Measurements from ENCODE around the gene ZFPL1. TPM values are rescaled to one million over a fixed set of nuclear protein-coding genes. Genes with fewer than 3 reads are reported as not detected.

ZFPL1 gene
- total RNA-seq, 4 donors from 2014 or later, result 35.7 to 42.0 (median 40.6) TPM

- H3K36me3 ChIP-seq, result no peaks in the 10 kb centered on the region
- peaks cover 0 to 2% of the 10 kb centered on the region in 2 donors for H3K4me1 ChIP-seq
- H3K27ac ChIP-seq, result no peak overlapping the region
- no peaks in the 10 kb centered on the region for H3K27me3 ChIP-seq
- ATAC-seq, result peak in 1 of 2 donors; percentile 62
- in situ Hi-C loops (cut with MboI; ENCODE audit: low sequenced_read_pairs in 4 of 4), result no loop called here
- intact Hi-C loops (cut with DNase I; ENCODE audit: low total_unique reads), result no loop called here
- no peak overlapping the region for H3K4me3 ChIP-seq
- no peak for DNase-seq
- H3K9me3 ChIP-seq, result no peaks in the 10 kb centered on the region
- TF ChIP-seq POLR2A (IDR thresholded peaks at IDR 0.05), result no peak
- TF ChIP-seq, protein P1, sequence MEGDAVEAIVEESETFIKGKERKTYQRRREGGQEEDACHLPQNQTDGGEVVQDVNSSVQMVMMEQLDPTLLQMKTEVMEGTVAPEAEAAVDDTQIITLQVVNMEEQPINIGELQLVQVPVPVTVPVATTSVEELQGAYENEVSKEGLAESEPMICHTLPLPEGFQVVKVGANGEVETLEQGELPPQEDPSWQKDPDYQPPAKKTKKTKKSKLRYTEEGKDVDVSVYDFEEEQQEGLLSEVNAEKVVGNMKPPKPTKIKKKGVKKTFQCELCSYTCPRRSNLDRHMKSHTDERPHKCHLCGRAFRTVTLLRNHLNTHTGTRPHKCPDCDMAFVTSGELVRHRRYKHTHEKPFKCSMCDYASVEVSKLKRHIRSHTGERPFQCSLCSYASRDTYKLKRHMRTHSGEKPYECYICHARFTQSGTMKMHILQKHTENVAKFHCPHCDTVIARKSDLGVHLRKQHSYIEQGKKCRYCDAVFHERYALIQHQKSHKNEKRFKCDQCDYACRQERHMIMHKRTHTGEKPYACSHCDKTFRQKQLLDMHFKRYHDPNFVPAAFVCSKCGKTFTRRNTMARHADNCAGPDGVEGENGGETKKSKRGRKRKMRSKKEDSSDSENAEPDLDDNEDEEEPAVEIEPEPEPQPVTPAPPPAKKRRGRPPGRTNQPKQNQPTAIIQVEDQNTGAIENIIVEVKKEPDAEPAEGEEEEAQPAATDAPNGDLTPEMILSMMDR (IDR thresholded peaks at IDR 0.05 in 4 of 5, conservative IDR thresholded peaks at IDR 0.05 in 1 of 5), result peak in 4 of 5 experiments; percentile 26 to 50 (median 38)
Observed at GRCh38 chr11:65078151-65078550, 5.9 kb upstream of the ZFPL1 start.

GRCh38 chr11:65078786-65079342 is 5.2 kb upstream of the ZFPL1 start:
- Histone ChIP-seq H3K9me3 (no peaks in the 10 kb centered on the region), H3K4me3 (no peak overlapping the region), H3K27ac (no peak overlapping the region), H3K4me1 (peaks cover 6 to 8% of the 10 kb centered on the region in 2 donors), H3K27me3 (no peaks in the 10 kb centered on the region), H3K36me3 (no peaks in the 10 kb centered on the region)
- DNase-seq (no peak), ATAC-seq (no peak)
- no peak for TF ChIP-seq POLR2A (IDR thresholded peaks at IDR 0.05)
- TF ChIP-seq, protein P1 (IDR thresholded peaks at IDR 0.05 in 4 of 5, conservative IDR thresholded peaks at IDR 0.05 in 1 of 5), result no peak
- intact Hi-C loops (cut with DNase I; ENCODE audit: low total_unique reads) (no loop called here), in situ Hi-C loops (cut with MboI; ENCODE audit: low sequenced_read_pairs in 4 of 4) (no loop called here)

- H3K4me3 ChIP-seq, result peak overlapping the region; percentile 71 to 95 (median 81)
- H3K9me3 ChIP-seq, result no peaks in the 10 kb centered on the region
- DNase-seq (no peak), ATAC-seq (peak in 1 of 2 donors; percentile 1)
- peaks cover 12 to 18% of the 10 kb centered on the region in 2 donors for H3K4me1 ChIP-seq
- H3K36me3 ChIP-seq, result peaks cover 0 to 31% of the 10 kb centered on the region in 2 donors
- no peak for TF ChIP-seq POLR2A (IDR thresholded peaks at IDR 0.05)
- TF ChIP-seq, protein P1 (IDR thresholded peaks at IDR 0.05 in 4 of 5, conservative IDR thresholded peaks at IDR 0.05 in 1 of 5), result no peak
- in situ Hi-C loops (cut with MboI; ENCODE audit: low sequenced_read_pairs in 4 of 4), result no loop called here
- H3K27me3 ChIP-seq, result no peaks in the 10 kb centered on the region
- intact Hi-C loops (cut with DNase I; ENCODE audit: low total_unique reads), result loop anchor here (5.0 kb wide), 1 partner anchor 41 kb away; the partner anchor contains the start of gene SAC3D1
- peak overlapping the region; percentile 90 to 98 (median 91) for H3K27ac ChIP-seq
Observed at GRCh38 chr11:65083134-65083833, 738 bp upstream of the ZFPL1 start.

- in situ Hi-C loops (cut with MboI; ENCODE audit: low sequenced_read_pairs in 4 of 4), result no loop called here
- Histone ChIP-seq H3K27ac (peak overlapping the region; percentile 90 to 98 (median 91)), H3K4me1 (peaks cover 12 to 18% of the 10 kb centered on the region in 2 donors), H3K36me3 (peaks cover 0 to 40% of the 10 kb centered on the region in 2 donors), H3K27me3 (no peaks in the 10 kb centered on the region), H3K9me3 (no peaks in the 10 kb centered on the region), H3K4me3 (peak overlapping the region; percentile 71 to 95 (median 81))
- intact Hi-C loops (cut with DNase I; ENCODE audit: low total_unique reads), result loop anchor here (1.0 to 5.0 kb wide), 7 partner anchors 12 to 1261 kb away; partner anchors contain the start of genes BRMS1, FAU, MRPL49 and SAC3D1
- no peak for TF ChIP-seq POLR2A (IDR thresholded peaks at IDR 0.05)
- TF ChIP-seq, protein P1 (IDR thresholded peaks at IDR 0.05 in 4 of 5, conservative IDR thresholded peaks at IDR 0.05 in 1 of 5), result no peak
- peak in 1 of 2 donors; percentile 1 for ATAC-seq
- no peak for DNase-seq
Observed at GRCh38 chr11:65084598-65085375, 765 bp downstream of the ZFPL1 start.
